CD4-positive, alpha-beta memory T cell (primary cell): ENCODE results near the gene ENPP3. TPM values are rescaled to one million over a fixed set of nuclear protein-coding genes. Genes with fewer than 3 reads are reported as not detected.

ENCODE experiments used
- CTCF ChIA-PET: fragments of 350-600 bp; sonication (Branson Sonifier 250); formaldehyde crosslinking; loops from one replicate; lab custom pipeline; 2021; ENCODE audit warnings: inconsistent platforms; ENCODE audit not compliant: partially characterized antibody; lab: Charles Lee
- POLR2A ChIA-PET: fragments of 350-600 bp; sonication (Branson Sonifier 250); formaldehyde crosslinking; loops from one replicate; lab custom pipeline; 2021; ENCODE audit not compliant: partially characterized antibody; lab: Charles Lee
- DNase-seq, 5 donors: peaks; one replicate each; pipeline versions ENCODE4 v3.0.0 to v3.0.0-alpha.2; 2020 to 2022; ENCODE audit warnings: mixed read lengths in 1 of 5
- H3K27ac ChIP-seq: one replicate; pipeline ENCODE4 v1.7.0; 2013; ENCODE audit warnings: low read depth, low read length
- H3K27me3 ChIP-seq: 2 replicates; pipeline ENCODE4 v1.7.0; 2013; ENCODE audit warnings: mild to moderate bottlenecking, low read length, moderate library complexity; ENCODE audit not compliant: insufficient read depth
- H3K36me3 ChIP-seq: 2 replicates; pipeline ENCODE4 v1.7.0; 2013; ENCODE audit warnings: mild to moderate bottlenecking, low read length, moderate library complexity; ENCODE audit not compliant: insufficient read depth
- H3K4me1 ChIP-seq: 2 replicates; pipeline ENCODE4 v1.7.0; 2013; ENCODE audit warnings: mild to moderate bottlenecking, low read length, moderate library complexity; ENCODE audit not compliant: insufficient read depth
- H3K4me3 ChIP-seq, 2 donors: one replicate each; pipeline ENCODE4 v1.7.0; 2013; ENCODE audit warnings: low read length in 2 of 2, mild to moderate bottlenecking in 1 of 2
- H3K9me3 ChIP-seq, 2 donors: one replicate each; pipeline ENCODE4 v1.7.0; 2013; ENCODE audit warnings: low read length in 2 of 2, control low read depth in 1 of 2; ENCODE audit not compliant: control insufficient read depth in 1 of 2
- H3K27ac Mint-ChIP-seq, 7 donors: one replicate each; pipeline ENCODE4 v1.8.0; 2020 to 2021; ENCODE audit warnings: mixed read lengths in 7 of 7, mild to moderate bottlenecking in 6 of 7, inconsistent platforms in 3 of 7, moderate library complexity in 3 of 7
- H3K27me3 Mint-ChIP-seq, 2 donors: one replicate each; pipeline ENCODE4 v1.8.0; 2020 to 2021; ENCODE audit warnings: mixed read lengths in 2 of 2
- H3K36me3 Mint-ChIP-seq, 2 donors: one replicate each; pipeline ENCODE4 v1.8.0; 2020 to 2021; ENCODE audit warnings: mixed read lengths in 2 of 2, inconsistent platforms in 1 of 2, mild to moderate bottlenecking in 1 of 2
- H3K4me1 Mint-ChIP-seq, 4 donors: one replicate each; pipeline ENCODE4 v1.8.0; 2020 to 2021; ENCODE audit warnings: mixed read lengths in 4 of 4, mild to moderate bottlenecking in 1 of 4
- H3K4me3 Mint-ChIP-seq, 8 donors: one replicate each; pipeline ENCODE4 v1.8.0; 2020 to 2021; ENCODE audit warnings: mixed read lengths in 8 of 8, mild to moderate bottlenecking in 7 of 8, moderate library complexity in 6 of 8, inconsistent platforms in 3 of 8
- H3K9me3 Mint-ChIP-seq, 8 donors: one replicate each; pipeline ENCODE4 v1.8.0; 2020 to 2021; ENCODE audit warnings: mixed read lengths in 8 of 8, mild to moderate bottlenecking in 5 of 8, inconsistent platforms in 3 of 8, moderate library complexity in 1 of 8
- intact Hi-C: fragments of 100-400 bp; cut with micrococcal nuclease; formaldehyde crosslinking; loops from one replicate; pipeline ENCODE4 v1.15.1; 2023
- polyA plus RNA-seq, 2 donors: library from polyadenylated mRNA; unstranded; fragments of 300-500 nt; fragmentation: Illumina TruSeq; gene quantifications; one replicate each; pipeline ENCODE4 v1.2.3, GENCODE V29; 2021
- total RNA-seq, 2 experiments: library from RNA; stranded (reverse); gene quantifications; one replicate each; pipeline ENCODE4 v1.2.3, GENCODE V29; 2021

ENPP3 gene
- total and polyA plus RNA-seq, 4 experiments from 2014 or later = 0.15 to 0.79 (median 0.28) TPM

DNA sequence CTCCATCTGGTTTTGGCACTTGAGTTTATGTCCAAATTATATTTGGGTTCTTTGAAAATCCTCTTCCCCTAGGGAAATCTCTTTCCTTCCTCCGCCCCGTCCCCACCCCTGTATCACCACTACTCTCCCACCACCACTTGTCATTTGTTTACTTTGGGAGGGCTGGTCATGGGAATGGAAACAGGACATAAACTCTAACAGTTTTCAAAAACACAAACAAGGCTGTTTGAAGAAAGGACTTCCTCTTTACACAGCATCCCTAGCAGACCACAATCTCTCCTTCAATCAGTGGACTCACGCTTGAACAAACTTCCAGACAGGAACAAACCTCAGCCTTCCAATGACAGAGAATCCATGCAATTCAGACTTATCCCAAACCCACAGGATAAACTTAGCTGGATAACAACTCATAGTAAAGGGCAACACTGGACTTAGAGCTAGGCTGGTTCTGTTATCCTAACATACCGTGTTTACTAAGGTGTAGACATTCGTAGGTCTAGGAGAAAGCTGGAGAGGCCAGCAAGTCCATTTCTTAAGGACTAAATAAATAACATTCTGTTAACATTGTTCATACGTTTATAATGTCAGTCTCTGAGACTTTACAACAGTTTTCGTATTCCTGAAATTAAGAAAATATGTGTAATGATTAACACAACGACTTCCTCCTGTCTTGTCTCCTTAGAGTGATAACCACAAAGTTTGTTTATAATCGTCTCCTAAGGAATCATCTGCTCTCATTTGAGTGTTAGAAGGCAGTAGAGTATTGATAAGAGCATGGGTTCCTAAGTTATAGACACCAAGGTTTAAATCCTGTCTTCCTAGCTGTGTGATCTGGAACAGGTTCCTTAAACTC, 117.8 kb downstream of the ENPP3 start:
- CTCF ChIA-PET = no interaction called here
- H3K4me3 ChIP-seq = no peak overlapping the region
- H3K4me1 ChIP-seq = no peaks in the 10 kb centered on the region
- Mint-ChIP-seq H3K4me3 (no peak overlapping the region), H3K36me3 (no peaks in the 10 kb centered on the region), H3K27me3 (peaks cover 6 to 12% of the 10 kb centered on the region in 2 donors), H3K9me3 (peaks cover 0 to 3% (median 0%) of the 10 kb centered on the region in 8 donors), H3K27ac (no peak overlapping the region), H3K4me1 (no peaks in the 10 kb centered on the region)
- POLR2A ChIA-PET = no interaction called here
- intact Hi-C loops = no loop called here
- no peaks in the 10 kb centered on the region for H3K27me3 ChIP-seq
- no peaks in the 10 kb centered on the region for H3K9me3 ChIP-seq
- H3K36me3 ChIP-seq = no peaks in the 10 kb centered on the region
- DNase-seq = no peak
- H3K27ac ChIP-seq = no peak overlapping the region

DNA sequence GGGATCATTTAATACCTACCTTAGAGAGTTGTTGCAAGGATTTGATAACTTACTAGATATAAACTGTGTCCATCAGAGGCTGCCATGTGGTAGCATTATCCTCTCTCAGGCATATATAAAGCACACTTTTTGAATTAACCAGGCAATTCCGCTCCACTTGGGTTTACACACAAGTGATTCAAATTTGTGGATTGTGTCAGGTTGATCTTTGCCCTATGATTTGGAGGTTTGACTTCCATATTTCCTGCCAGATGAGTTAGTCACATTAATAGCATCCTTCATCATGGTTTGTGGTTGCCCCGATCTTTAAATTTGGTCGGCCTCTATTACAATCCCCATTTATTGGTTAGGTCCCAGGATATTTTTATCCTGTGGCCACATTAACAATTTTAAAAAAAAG, 118.5 kb downstream of the ENPP3 start:
- Histone ChIP-seq H3K9me3 (no peaks in the 10 kb centered on the region), H3K4me3 (no peak overlapping the region), H3K27ac (no peak overlapping the region), H3K27me3 (no peaks in the 10 kb centered on the region), H3K36me3 (no peaks in the 10 kb centered on the region), H3K4me1 (no peaks in the 10 kb centered on the region)
- intact Hi-C loops = no loop called here
- peaks cover 0 to 3% (median 0%) of the 10 kb centered on the region in 8 donors for H3K9me3 Mint-ChIP-seq
- peaks cover 6 to 12% of the 10 kb centered on the region in 2 donors for H3K27me3 Mint-ChIP-seq
- H3K36me3 Mint-ChIP-seq = no peaks in the 10 kb centered on the region
- DNase-seq = no peak
- H3K4me3 Mint-ChIP-seq = no peak overlapping the region
- POLR2A ChIA-PET = no interaction called here
- CTCF ChIA-PET = no interaction called here
- H3K27ac Mint-ChIP-seq = no peak overlapping the region
- no peaks in the 10 kb centered on the region for H3K4me1 Mint-ChIP-seq

- Histone ChIP-seq H3K4me1 (no peaks in the 10 kb centered on the region), H3K9me3 (no peaks in the 10 kb centered on the region), H3K36me3 (no peaks in the 10 kb centered on the region), H3K27ac (no peak overlapping the region), H3K4me3 (no peak overlapping the region), H3K27me3 (no peaks in the 10 kb centered on the region)
- no peak overlapping the region for H3K27ac Mint-ChIP-seq
- no peaks in the 10 kb centered on the region for H3K36me3 Mint-ChIP-seq
- peaks cover 0 to 3% (median 0%) of the 10 kb centered on the region in 8 donors for H3K9me3 Mint-ChIP-seq
- intact Hi-C loops = no loop called here
- H3K4me3 Mint-ChIP-seq = no peak overlapping the region
- H3K4me1 Mint-ChIP-seq = no peaks in the 10 kb centered on the region
- CTCF ChIA-PET = no interaction called here
- POLR2A ChIA-PET = no interaction called here
- H3K27me3 Mint-ChIP-seq = peaks cover 6 to 12% of the 10 kb centered on the region in 2 donors
- DNase-seq = no peak
Observed at GRCh38 chr6:131756039-131756438, 118.9 kb downstream of the ENPP3 start.

GRCh38 chr6:131758920-131759319, 121.8 kb downstream of the ENPP3 start:
- Mint-ChIP-seq H3K27ac (no peak overlapping the region), H3K36me3 (no peaks in the 10 kb centered on the region), H3K4me1 (no peaks in the 10 kb centered on the region), H3K27me3 (peaks cover 7 to 10% of the 10 kb centered on the region in 2 donors), H3K9me3 (no peaks in the 10 kb centered on the region), H3K4me3 (no peak overlapping the region)
- Histone ChIP-seq H3K27me3 (no peaks in the 10 kb centered on the region), H3K27ac (no peak overlapping the region), H3K36me3 (no peaks in the 10 kb centered on the region), H3K4me1 (no peaks in the 10 kb centered on the region), H3K9me3 (no peaks in the 10 kb centered on the region), H3K4me3 (no peak overlapping the region)
- CTCF ChIA-PET = no interaction called here
- POLR2A ChIA-PET = no interaction called here
- no peak for DNase-seq
- intact Hi-C loops = no loop called here

GRCh38 chr6:131761060-131761761, 124.1 kb downstream of the ENPP3 start:
- Histone ChIP-seq H3K9me3 (no peaks in the 10 kb centered on the region), H3K27me3 (no peaks in the 10 kb centered on the region), H3K4me1 (no peaks in the 10 kb centered on the region), H3K4me3 (no peak overlapping the region), H3K27ac (no peak overlapping the region), H3K36me3 (no peaks in the 10 kb centered on the region)
- DNase-seq = no peak
- POLR2A ChIA-PET = no interaction called here
- no peaks in the 10 kb centered on the region for H3K4me1 Mint-ChIP-seq
- H3K9me3 Mint-ChIP-seq = no peaks in the 10 kb centered on the region
- CTCF ChIA-PET = no interaction called here
- H3K36me3 Mint-ChIP-seq = no peaks in the 10 kb centered on the region
- intact Hi-C loops = no loop called here
- peaks cover 4 to 5% of the 10 kb centered on the region in 2 donors for H3K27me3 Mint-ChIP-seq
- H3K27ac Mint-ChIP-seq = no peak overlapping the region
- no peak overlapping the region for H3K4me3 Mint-ChIP-seq

DNA sequence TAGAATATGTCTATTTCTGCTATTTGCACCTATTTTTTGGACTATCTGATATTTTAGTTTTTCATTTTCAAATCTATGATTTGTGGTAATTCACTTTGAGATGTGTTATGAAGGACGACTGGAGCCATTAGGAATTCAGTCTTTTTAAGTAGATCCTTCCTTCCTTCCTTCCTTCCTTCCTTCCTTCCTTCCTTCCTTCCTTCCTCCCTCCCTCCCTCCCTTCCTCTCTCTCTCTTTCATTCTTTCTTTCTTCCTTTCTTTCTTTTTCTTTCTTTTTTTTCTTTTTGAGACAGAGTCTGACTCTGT, 124.6 kb downstream of the ENPP3 start:
- Mint-ChIP-seq H3K27ac (no peak overlapping the region), H3K27me3 (peaks cover 3 to 4% of the 10 kb centered on the region in 2 donors), H3K4me1 (no peaks in the 10 kb centered on the region), H3K36me3 (no peaks in the 10 kb centered on the region), H3K4me3 (no peak overlapping the region), H3K9me3 (no peaks in the 10 kb centered on the region)
- DNase-seq = no peak
- Histone ChIP-seq H3K4me3 (no peak overlapping the region), H3K9me3 (no peaks in the 10 kb centered on the region), H3K27me3 (no peaks in the 10 kb centered on the region), H3K36me3 (no peaks in the 10 kb centered on the region), H3K27ac (no peak overlapping the region), H3K4me1 (no peaks in the 10 kb centered on the region)
- ChIA-PET POLR2A (no interaction called here), CTCF (no interaction called here)
- intact Hi-C loops = no loop called here

- ChIA-PET POLR2A (no interaction called here), CTCF (no interaction called here)
- no peak overlapping the region for H3K4me3 ChIP-seq
- no peak for DNase-seq
- intact Hi-C loops = no loop called here
- peaks cover 7% of the 10 kb centered on the region in 2 donors for H3K27me3 Mint-ChIP-seq
- no peak overlapping the region for H3K4me3 Mint-ChIP-seq
- H3K9me3 Mint-ChIP-seq = no peaks in the 10 kb centered on the region
- H3K9me3 ChIP-seq = no peaks in the 10 kb centered on the region
- H3K4me1 ChIP-seq = no peaks in the 10 kb centered on the region
- H3K36me3 ChIP-seq = no peaks in the 10 kb centered on the region
- no peak overlapping the region for H3K27ac ChIP-seq
- H3K27ac Mint-ChIP-seq = no peak overlapping the region
- H3K27me3 ChIP-seq = no peaks in the 10 kb centered on the region
- no peaks in the 10 kb centered on the region for H3K4me1 Mint-ChIP-seq
- no peaks in the 10 kb centered on the region for H3K36me3 Mint-ChIP-seq
Observed at GRCh38 chr6:131762984-131763383, 125.9 kb downstream of the ENPP3 start.
